Pons (tissue), 1 donor: ENCODE measurements around the gene MICU1.
A peak's percentile ranks its signal among the peaks of the same experiment; 100 is the strongest.
"Not testable (repeated sequence)": the region's sequence is repeated elsewhere in the genome, so short reads cannot be mapped to it uniquely, and the experiment has no call there.

Experiments used
- DNase-seq: peaks from one replicate; pipeline ENCODE4 v3.0.0-alpha.2; 2016; ENCODE audit warnings: low spot score

The MICU1 gene, protein sequence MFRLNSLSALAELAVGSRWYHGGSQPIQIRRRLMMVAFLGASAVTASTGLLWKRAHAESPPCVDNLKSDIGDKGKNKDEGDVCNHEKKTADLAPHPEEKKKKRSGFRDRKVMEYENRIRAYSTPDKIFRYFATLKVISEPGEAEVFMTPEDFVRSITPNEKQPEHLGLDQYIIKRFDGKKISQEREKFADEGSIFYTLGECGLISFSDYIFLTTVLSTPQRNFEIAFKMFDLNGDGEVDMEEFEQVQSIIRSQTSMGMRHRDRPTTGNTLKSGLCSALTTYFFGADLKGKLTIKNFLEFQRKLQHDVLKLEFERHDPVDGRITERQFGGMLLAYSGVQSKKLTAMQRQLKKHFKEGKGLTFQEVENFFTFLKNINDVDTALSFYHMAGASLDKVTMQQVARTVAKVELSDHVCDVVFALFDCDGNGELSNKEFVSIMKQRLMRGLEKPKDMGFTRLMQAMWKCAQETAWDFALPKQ

DNA sequence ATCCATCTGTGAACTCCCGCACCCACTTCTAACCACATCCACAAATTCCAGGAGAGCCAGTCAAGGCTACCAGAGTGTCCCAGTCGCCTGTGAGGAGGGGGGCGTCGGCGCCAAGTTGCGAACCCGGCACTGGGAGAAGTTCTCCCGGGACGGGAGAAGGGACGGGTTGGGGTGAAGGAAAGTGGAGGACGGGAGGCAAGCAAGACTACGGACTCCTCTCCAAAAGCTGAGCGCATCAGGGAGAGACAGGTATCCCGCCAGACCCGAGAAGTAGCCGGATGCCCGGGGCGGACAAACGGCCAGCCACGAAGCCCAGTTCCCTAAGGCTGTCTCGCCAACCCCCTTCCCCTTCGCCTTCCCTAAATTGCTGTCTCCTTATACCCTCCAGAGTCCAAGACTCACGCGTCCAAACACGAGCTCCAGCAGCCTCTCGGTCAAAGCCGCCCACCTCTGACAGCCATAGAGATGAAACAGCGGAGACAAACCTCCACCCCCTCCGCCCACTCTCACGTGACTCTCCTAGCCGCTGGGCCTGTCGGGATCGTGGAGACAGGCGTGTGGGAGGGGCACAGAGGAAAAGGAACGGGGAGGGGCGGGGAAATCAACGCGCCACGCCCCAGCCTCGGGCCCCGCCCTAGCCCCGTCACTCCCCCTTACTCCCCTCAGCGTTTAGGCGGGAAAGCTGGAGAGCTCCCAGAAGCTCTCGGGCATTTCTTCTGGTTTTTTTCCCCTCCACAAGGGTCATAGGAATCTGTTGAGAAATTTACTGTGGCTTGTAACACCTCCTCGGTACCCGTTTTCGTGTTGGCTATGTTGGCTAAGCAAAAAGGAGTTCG lies at the start of gene MICU1:
Gene MICU1, minus strand, starts transcription at position 472 of the 836 bp plus-strand sequence. CDS start 59,286 bp downstream, outside the sequence.
- peak; percentile 96 for DNase-seq

DNA sequence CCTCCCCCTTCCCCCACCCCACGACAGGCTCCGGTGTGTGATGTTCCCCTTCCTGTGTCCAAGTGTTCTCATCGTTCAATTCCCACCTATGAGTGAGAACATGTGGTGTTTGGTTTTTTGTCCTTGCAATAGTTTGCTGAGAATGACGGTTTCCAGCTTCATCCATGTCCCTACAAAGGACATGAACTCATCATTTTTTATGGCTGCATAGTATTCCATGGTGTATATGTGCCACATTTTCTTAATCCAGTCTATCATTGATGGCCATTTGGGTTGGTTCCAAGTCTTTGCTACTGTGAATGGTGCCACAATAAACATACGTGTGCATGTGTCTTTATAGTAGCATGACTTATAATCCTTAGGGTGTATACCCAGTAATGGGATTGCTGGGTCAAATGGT lies 48.3 kb upstream of the MICU1 start:
- not testable (repeated sequence) for DNase-seq

DNA sequence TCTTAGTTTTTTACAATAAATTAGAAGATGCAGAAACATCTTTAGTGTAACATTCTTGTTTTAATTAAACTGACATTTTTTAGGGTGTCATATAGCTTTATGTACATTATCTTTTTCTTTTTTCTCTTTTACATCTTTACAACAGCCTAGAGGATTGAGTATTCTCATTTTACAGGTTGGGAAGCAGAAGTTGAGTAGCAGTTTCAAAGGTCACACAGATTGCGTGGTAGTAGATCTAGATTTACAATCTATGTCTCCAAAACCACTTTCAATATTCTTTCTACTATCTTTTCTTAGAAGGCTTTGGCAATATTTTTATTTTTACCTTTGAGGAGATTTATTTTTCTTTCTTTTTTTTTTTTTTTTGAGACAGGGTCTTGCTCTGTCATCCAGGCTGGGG lies 47.4 kb upstream of the MICU1 start:
- no peak for DNase-seq

DNA sequence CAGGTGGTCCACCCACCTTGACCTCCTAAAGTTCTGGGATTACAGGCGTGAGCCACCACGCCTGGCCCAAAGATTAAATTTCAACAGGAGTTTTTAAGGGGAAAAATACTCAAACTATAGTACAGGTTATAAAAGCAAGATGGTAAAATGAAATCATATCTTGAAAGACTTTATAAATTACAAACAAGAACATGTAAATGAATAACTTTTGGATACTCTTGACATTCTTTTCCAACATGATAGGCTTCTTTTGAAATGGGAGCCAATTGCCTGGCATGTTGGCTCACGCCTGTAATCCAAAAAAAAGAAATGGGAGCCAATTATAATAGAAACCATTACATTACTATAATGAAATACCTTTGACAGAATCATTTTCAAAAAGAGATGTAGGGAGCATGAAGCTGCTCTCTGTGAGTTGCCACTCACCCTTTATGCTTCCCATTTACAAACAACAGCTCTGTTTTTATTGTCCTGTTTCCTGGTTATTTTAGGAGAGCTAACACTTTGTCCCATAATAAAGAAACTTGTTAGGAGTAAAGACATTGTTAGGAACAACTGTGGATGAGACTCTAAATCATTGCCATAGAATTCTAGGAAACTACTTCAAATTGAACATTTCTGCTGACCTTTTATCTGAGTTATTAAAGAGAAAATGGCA lies 41.5 kb upstream of the MICU1 start:
- no peak for DNase-seq

DNA sequence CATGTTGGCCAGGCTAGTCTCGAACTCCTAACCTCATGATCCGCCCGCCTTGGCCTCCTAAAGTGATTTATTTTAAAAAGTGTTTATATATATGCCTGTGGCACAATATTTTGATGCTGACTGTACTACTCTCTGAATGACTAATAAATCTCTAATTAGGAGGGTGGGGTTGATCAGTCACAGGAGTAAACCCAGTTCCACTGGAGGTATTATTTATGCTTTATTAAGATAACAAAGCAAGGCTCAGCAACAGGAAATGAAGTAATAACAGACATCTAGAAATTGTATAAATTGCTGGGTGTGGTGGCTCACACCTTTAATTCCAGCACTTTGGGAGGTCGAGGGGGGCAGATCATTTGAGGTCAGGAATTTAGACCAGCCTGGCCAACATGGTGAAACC lies 40.0 kb upstream of the MICU1 start:
- no peak for DNase-seq

DNA sequence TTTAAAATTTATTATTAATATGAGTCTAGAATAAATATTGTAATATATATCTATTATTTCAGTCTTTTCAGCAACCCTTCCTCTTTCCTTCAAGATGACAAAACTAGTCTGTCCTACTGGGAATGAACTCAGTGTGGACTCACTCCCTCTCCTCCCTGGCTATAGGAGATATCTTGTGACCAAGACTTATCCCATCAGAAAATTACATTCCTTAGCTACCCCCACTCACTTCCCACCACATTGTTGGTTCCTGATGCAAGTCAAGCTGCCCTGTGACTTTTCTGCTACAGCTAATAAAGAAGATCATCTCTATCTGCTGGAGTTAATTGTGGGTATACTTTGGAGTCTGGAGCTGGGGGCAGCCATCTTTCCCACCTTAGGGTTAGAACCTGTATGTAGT lies 38.1 kb upstream of the MICU1 start:
- DNase-seq: no peak

DNA sequence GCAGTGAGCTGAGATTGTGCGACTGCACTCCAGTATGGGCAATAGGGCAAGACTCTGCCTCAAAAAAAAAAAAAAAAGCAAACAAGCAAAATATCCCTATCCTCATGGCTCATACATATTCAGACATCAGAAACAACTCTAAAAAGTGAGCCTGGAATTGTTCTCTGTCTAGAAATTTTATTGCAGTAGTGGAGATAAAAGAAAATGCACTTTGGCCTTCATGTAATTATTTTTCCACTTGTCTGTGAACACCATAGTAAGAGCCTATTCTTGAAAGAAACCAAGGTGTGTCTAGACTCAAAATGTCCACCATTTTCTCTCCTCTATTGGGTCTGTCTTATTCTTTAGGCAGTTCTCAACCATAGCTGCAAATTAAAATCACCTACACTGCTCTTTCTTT lies 35.6 kb upstream of the MICU1 start:
- no peak for DNase-seq

DNA sequence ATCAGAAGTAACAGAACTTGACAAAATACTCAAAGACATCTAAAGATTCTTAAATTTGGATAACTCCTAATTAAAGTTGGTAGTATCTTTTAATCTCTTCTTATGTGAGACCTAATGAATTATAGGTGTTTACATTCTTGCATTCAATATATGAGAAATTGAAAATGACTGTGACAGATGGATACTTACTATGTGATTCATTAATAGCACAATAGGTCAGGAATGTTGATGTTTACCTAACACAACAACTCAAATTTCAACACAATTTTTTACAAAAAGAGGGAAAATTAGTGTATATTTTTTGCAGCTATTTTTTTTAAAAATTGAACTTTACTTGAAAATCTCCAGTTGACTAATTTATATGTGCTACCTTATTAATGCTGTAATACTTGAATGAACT lies 34.3 kb upstream of the MICU1 start:
- DNase-seq: no peak

DNA sequence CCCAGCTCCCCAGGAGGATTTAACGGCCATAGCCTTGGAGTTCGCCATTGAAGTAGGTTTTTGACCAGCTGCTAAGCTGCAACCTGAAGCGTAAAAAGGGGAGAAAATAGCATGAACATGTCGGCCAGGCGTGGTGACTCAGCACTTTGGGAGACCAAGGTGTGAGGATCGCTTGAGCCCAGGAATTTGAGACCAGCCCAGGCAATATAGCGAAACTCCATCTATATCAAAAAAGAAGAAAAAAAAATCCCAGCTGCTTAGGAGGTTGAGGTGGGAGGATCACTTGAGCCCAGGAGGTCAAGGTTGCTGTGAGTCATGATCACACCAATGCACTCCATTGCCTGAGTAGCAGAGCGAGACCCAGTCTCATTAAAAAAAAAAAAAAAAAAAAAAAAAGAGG lies 33.8 kb upstream of the MICU1 start:
- DNase-seq: no peak

DNA sequence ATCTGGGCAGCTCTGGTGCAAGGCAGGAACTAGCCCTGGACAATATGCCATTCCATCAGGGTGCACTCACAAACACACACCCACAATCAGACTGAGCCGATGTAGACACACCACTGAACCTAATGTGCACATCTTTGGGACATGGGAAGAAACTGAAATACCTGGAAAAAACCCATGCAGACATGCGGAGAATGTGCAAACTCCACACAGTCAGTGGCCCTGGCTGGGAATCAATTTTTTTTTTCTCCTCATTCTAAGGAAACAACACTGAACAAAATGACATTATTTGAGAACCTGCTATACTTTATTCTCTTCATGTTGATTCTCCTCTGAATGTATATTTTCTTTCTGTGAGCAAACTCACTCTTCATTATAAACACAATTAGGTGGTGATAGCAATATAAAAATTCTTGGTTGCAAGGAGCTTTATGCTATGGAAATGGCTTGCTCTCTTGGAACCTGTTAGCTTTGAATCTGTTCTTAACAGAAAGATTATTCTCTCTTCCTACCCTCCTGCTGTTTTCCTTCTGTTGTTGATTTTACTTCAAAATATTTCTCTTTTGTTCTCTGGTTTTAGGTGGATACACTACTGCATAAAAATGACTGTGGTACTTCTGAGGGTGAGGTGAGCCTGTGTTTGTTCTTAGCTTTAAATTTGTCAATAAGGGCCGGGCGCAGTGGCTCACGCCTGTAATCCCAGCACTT lies 33.0 kb upstream of the MICU1 start:
- DNase-seq: no peak

DNA sequence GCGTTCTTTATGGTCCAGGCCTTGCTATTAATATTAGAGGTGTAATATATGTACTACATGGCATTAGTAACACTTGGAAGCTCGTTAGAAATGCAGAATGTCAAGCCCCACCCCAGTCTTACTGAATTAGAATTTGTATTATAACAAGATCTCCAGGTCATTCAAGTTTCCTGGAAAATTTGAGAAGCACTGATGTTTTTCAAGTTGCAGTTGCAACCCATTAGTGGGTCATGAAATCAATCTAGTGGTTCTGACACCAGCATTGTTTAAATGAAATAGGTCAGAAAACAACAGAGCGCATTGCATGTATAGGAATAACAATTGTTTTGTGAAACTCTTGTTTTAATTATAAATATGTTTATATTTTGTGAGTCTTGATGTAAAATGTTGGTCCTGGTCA lies 28.8 kb upstream of the MICU1 start:
- DNase-seq: no peak

DNA sequence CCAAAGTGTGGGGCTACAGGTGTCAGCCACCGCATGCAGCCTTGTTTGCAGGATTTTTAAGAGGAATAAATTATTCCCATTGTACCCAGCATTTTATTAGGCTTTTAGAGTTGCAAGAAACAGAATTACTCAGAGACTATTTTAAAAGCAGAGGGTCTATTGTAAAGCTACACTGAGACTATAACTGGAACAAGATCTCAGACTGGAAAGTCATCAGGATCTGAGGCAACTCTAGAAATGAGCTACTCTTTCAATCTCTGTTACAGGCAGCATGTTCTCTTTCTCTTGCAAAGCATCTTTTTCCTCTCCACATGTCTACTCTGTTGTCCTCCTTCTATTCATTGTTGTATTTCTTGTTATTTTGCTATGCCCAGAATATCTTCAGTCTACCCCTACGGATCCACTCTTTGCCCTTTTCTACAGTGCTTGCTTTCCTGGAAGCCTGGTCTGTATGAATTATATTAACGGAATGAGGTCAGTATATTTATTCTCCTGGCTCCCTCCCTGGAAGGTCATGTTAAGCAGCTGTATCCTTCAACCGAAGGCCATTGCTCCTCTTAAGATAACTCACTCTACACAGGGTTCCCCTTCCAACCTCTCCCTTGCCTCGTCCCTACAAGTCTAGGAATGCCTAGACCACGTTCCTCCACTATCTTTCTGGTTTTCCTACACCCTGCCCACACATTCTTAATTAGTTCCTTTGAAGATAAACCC lies 27.7 kb upstream of the MICU1 start:
- DNase-seq: no peak

DNA sequence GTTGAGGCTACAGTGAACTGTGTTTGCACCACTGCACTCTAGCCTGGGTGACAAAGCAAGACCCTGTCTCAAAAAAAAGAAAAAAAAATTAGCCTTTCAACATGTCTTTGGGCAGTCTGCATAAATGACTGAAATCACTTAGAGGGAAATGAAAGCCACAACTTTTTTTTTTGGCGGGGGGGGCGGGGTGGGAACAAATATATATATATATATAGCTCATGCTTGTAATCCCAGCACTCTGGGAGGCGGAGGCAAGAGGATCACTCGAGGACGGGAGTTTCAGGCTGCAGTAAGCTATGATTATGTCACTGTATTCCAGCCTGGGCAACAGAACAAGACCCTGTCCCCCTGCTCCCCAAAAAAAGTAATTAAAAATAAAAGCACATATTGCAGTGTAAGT lies 23.4 kb upstream of the MICU1 start:
- no peak for DNase-seq

DNA sequence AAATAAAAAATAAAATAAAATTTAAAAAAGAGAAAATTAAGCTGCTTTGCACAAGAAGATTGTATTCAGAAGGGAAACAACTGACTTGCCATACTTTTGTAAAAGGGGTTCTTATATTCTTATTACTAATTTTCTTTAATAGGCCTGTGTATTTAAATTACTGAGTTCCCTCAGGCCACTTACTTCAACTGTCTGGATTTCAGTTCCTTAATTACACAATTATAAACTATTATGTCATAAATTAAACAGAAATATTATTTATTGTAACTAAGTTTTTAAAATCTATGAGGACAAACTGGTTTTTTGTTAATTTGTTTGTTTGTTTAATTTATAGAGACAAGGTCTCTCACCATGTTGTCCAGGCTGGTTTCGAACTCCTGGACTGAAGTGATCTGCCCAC lies 22.4 kb upstream of the MICU1 start:
- DNase-seq: no peak

DNA sequence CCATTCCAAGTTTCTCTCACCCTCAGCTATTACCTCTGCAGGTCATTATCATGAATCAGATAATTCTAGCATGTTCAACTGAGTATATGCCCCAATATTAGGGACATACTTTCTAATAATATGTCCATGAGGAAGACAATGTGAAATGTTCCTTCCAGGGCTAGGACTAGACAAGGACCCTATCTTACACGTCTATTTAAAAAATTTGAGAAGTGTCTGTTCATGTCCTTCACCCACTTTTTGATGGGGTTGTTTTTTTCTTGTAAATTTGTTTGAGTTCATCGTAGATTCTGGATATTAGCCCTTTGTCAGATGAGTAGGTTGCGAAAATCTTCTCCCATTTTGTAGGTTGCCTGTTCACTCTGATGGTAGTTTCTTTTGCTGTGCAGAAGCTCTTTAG lies 21.1 kb upstream of the MICU1 start:
- not testable (repeated sequence) for DNase-seq

DNA sequence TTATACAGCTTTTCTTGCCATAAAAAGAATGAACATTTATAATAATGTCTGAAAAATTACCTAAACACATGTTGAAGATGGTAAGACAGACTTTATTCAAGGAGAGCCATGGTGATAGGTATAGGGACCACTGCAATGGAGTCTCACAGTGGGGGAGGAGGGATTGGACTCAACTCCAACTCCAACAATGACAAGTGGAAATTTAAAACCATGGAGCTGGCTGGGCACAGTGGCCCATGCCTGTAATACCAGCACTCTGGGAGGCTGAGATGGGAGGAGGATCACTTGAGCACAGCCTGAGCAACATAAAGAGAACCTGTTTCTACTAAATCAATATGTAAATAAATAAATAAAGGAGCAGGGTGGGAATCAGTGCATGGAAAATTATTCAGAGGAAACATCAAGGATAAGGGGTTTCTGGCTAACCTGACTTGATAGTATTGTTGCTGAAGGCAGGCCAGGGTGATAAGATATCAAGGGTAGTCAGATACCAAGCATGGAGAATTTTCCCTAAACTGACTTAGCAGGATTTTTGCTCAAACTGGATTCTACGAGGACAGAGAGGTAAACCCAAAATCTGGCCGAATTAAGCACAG lies 19.5 kb upstream of the MICU1 start:
- DNase-seq: no peak

DNA sequence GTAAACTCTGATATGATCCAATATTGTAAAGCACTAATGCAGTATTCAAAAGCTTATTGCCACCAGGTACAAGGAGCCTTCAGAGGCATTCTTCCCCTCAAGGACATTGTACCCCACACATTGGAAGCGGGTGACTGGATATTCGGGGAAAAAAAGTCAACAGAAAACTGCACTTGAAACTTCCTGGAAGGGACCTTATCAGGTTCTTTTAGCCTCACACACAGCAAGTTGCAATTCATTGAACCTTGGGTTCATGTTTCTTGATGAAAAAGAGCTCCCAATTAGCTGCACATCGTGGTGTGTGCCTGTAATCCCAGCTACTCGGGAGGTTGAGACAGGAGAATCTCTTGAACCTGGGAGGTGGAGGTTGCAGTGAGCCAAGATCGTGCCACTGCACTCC lies 16.4 kb upstream of the MICU1 start:
- no peak for DNase-seq

DNA sequence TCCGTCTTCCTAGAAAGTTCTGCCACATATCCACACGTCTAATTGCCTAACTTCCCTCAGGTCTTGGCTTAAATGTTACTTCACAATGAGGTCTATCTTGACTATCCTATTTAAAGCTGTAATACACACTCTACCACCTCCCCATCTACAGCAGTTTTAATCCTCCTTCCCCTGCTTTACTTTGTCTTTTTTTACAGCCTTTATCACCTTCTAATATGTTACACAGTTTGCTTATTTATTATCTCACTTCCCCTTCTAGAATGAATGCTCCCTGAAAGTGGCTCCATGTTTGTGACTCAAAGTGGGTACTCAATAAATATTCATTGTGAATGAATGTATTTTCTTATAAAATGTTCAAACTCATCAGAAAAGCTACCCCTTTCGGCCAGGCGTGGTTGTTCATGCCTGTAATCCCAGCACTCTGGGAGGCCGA lies 13.6 kb upstream of the MICU1 start:
- DNase-seq: no peak

DNA sequence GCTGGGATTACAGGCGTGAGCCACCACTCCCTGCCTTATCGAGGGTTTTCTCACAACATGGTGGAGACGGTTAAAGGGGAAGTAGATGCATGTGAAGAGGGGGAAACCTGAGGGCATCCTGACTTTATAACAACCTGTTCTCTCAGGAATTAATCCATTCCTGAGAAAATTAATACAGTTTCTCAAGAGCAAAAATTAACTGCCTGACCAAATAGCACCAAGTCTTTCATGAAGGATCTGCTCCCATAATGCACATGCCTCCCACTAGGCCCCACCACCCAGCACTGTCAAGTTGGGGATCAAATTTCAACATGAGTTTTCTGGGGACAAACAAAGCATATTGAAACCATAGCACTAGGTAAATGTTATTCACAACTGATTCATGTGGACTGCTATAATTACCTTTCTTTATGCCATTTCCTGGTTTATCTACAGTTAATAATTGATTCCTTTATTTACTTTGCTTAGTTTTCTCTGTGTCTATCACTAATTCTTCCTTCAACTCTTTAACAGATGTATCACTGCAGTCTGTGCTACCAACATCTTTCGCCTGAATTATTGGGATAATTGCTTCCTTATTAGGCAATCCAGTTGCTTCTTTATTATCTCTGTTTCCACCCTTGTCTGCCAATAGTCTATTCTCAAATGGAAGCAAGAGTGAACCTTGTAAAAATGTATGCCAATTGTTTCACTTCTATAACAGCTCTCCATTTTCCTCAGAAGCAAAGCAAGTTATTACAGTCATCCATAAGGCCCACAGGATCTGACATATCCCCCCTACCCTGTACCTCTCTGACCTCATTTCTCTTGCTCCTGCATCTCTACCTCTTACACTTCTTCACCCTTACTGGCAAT lies 12.9 kb upstream of the MICU1 start:
- no peak for DNase-seq

DNA sequence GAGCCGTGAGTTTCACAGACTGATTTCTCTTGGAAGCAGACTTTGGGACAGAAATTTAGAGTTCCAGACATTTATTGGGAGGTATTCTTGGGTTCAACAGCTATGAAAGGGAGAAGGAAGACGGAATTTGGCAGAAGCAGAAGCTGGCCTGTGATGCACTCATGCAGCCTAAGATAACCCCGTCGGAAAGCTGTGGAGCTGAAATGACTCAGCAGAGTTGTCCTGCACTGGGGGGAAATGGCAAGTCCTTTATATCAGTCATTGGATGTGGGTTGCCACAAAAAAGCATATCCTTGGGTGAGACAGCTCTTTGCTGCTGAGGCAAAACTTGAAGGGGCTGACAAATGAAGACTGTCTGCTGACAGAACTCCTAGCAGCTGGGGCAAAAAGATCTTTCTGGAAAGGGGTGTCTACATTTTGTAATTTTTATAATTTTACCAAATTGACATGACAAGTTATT lies 11.5 kb upstream of the MICU1 start:
- DNase-seq: peak; percentile 34
